GM23248 (cell line): ENCODE measurements around the gene GABRA6.

ENCODE experiments used
- EZH2 ChIP-seq: fragments of 200-600 bp; sonication (generic); IDR thresholded peaks from 2 replicates; pipeline ENCODE4 v1.6.1; 2018; ENCODE audit warnings: antibody characterized with exemption, mild to moderate bottlenecking; ENCODE audit not compliant: insufficient read depth, poor library complexity, severe bottlenecking
- EZH2phosphoT487 ChIP-seq: fragments of 200-600 bp; sonication (generic); IDR thresholded peaks from 2 replicates; pipeline ENCODE4 v1.6.1; 2018; ENCODE audit warnings: antibody characterized with exemption, moderate library complexity, mild to moderate bottlenecking, low read depth; ENCODE audit not compliant: insufficient read depth

DNA sequence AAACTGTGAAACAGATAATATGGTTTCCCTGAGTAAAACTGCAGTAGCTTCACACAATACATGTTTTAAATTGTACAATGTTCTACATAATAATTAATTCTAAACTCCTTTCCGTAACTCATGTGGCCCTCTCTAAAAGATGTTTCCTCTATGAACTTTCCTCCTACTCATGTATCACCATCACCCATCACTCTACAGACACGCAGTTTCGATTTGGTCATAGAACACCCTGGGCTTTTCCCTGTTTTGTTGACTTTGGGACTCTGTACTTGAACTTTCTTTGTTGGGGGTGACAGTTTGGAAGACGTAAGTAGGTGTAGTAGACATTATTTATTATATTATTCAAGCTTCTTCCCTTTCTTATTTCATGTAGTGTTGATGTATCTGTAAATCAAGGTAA, 44.1 kb upstream of the GABRA6 start:
- TF ChIP-seq EZH2phosphoT487 (no peak), EZH2 (no peak)
